SK-MEL-5 (cell line): ENCODE results near the gene C1QB. TPM values are rescaled to one million over a fixed set of nuclear protein-coding genes. Genes with fewer than 3 reads are reported as not detected.

Source experiments
- DNase-seq: peaks from one replicate; pipeline ENCODE4 v3.0.0-alpha.2; 2016; ENCODE audit warnings: low read depth, low spot score
- in situ Hi-C: cut with HindIII; loops from 2 replicates; pipeline ENCODE4 v1.10.0; 2016; ENCODE audit warnings: low sequenced_read_pairs, high pct_unique_total_duplicates, low pct_unique_long_range_greater_than_20kb
- polyA plus RNA-seq, 2 experiments: library from polyadenylated mRNA; depleted of rRNA; stranded (reverse); fragments of >200 nt; gene quantifications; 2 replicates each; pipeline ENCODE4 v1.2.3, GENCODE V29; 2015
- total RNA-seq: library from RNA; depleted of rRNA; stranded (reverse); fragments of >200 nt; shearing (Covaris generic); gene quantifications from 2 replicates; pipeline ENCODE4 v1.2.3, GENCODE V29; 2014; rRNA removed

Gene C1QB
- not detected in 2 replicates for total RNA-seq
- not detected in 2 replicates for polyA plus RNA-seq (2015; cell fraction: cytosol; rRNA removed)
- polyA plus RNA-seq (2015; cell fraction: nucleus; rRNA removed), result not detected in 2 replicates

- in situ Hi-C loops, result no loop called here
- no peak for DNase-seq
These were observed at the start of gene C1QB for GRCh38 chr1:22652881-22653316. TSS of gene C1QB (plus strand) at chr1:22653236. CDS start at chr1:22659463, 6,227 bp downstream.

- in situ Hi-C loops, result no loop called here
- no peak for DNase-seq
These were observed 46.9 kb upstream of the C1QB start for GRCh38 chr1:22606161-22606560.

DNA sequence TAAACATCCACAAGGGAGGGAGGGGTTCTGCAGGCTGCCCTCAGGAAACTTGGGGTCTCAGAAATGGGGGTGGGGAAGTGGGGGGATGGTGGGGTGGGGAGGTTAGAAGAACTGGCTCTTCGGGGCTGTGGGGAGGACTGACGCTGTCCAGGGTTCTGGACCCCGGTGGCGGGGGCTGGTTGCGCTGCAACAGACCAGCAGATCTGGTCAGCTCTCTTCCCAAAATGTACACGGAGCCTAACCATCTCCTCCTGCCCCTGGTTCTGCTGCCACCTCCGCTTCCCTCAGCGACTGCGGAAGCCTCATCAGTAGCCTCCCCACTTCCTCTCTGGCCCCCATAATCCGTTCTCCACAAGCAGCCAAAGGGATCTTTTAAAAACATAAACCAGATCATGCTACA lies 45.9 kb upstream of the C1QB start:
- DNase-seq, result no peak
- in situ Hi-C loops, result no loop called here

DNA sequence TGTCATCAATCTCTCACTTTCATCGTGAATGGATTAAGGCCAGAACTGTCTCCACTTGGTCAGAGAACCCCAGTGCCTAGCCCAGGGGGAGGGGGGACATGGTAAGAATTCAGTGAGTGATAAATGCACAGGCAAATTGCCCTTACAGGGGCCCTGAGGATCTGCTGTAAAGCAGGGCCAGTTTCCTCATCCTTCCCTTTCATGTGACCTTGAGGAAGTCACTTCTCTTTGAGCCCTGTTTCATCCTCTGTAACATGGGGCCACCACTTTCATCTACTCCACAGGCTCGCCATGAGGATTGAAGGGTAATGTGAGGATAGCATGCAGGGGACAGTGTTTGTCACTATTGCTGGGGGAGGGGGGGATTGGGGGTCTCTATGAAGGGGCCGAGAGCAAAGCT lies 44.7 kb upstream of the C1QB start:
- in situ Hi-C loops, result no loop called here
- DNase-seq, result no peak

DNA sequence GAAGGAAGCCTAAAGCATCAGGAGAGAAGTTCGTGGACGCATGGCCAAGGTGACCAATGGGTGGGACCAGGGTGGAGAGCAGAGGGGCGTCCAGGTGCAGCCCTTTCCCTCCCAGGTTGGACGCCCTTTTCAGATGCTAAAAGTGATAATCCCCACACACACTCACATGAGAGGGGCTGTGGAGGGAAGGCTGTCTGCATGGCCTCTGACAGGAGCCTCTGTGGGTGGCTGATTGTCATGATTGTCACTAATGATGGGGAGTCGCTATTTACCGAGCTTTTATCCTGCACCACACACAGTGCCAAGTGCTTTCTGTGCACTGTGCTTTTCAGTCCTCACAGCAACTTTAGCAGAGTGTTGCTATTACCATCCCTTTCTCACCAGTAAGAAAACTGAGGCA lies 43.7 kb upstream of the C1QB start:
- in situ Hi-C loops, result no loop called here
- no peak for DNase-seq

GRCh38 chr1:22611530-22611947 lies 41.5 kb upstream of the C1QB start:
- in situ Hi-C loops, result no loop called here
- DNase-seq, result peak; percentile 42

DNA sequence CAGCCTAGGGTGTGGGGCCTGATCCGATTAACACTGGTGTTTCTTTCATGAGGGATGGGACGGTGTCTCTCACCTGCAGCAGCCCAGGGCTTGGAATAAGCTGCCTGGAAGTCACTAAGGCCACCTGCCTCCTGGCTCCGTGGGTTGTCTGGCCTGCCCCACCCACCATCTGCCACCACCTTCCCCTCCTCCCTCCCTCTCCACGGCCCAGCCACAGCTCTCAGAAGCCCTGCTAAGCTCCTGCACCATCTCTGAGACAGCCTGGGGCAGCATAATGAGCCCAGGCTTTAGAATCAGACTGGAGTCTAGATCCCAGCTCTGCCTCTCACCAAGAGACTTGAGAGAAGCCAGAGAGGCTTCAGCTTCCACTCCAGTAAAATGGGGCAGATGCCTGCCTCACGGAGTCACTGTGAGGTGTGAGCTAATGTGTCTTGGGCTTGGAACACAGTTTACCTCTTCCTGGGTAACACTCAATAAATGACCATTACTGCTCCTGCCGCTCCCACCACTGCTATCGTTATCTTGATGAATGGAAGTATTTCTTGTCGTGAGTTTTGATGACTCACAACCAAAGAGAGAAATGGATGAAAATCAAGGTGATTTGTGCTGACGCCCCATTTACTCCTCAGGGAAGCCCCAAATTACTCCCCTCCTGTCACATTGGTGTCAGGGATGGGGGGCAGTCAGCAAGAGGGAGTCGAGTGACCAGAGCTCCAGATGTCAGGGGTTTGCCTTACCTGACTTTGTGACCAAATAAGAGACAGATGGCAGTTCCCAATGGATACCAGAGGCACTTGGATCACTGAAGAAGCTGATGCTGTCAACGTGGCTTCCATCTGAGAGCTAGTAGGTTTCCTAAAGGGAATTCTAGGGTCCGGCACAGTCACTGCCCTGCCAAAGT lies 40.1 kb upstream of the C1QB start:
- in situ Hi-C loops, result no loop called here

DNA sequence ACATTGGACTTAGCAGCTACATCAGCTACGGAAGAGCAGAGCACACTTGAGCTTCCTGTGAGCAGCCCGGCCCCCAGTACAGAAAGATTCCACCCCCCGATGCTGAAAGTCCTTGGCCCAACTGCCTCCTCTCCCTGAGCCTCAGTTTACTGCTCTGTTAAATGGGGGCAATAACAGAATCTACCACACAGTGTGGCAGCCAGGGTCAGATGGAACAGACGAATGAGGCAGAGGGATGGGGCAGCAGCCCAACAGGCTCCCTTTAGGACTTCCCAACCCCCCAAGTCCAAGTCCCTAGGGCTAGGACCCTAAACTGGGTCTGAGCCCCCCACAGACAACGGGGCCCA lies 39.5 kb upstream of the C1QB start:
- in situ Hi-C loops, result no loop called here
- DNase-seq, result no peak

More for the DNA sequence above, 40.1 kb upstream of the C1QB start:
- DNase-seq, result no peak

DNA sequence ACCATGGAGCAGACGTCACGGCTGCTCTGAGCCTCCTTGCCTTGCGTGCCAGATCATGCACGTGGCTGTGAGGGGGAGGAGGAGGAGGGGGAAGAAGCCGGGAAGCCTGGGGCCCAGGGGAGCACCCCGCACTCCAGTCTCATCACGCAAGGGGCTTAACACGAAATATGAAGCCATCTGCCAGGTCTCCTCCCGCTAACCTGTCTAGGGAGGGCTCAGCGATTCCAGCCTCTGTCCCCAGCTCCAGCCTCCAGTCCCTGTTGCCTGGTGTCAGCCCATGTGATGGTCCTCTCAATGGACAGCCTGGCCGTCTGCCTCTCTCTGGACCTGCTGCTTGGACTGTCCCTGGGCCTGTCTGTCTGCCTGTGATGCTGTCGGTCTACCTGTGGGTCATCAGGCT lies 39.1 kb upstream of the C1QB start:
- no peak for DNase-seq
- in situ Hi-C loops, result no loop called here

DNA sequence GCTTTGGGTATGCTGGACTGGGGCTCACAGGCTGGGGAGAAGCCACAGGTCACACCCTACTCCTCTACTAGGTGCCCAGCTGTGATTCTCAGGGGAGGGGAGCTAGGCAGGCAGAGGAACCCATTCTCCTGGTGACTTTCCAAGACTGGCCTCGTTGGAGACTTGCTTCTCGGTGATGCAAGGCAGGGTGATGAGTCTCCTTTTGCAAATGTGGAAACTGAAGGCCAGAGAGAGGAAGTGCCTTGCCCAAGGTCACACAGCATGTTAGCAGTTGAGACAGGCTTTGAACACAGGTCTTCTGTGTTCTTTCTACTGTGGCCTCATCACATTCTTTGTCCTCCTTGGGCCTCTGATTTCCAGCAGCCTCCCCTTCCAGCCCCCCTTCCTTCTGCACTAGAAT lies 37.1 kb upstream of the C1QB start:
- DNase-seq, result no peak
- in situ Hi-C loops, result no loop called here

DNA sequence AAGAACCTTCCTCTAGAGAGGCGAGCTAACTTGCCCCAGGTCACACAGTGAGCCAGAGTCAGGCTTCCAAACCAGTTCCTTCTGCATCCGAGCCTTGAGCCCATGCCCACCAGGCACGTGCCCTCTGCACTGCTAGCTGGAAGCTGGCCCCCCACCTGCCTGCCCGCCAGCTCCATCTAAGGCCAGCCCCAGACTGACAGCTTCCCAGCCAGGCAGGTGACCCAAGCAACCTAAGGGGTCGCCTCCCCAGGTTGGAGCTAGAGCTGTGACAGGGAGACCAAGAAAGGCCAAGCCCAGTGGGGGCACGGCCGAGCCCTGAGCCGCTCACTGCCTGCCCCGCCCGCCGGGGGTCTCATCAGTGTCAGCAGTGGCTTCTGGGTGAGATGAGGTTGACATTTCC lies 36.5 kb upstream of the C1QB start:
- in situ Hi-C loops, result no loop called here

DNA sequence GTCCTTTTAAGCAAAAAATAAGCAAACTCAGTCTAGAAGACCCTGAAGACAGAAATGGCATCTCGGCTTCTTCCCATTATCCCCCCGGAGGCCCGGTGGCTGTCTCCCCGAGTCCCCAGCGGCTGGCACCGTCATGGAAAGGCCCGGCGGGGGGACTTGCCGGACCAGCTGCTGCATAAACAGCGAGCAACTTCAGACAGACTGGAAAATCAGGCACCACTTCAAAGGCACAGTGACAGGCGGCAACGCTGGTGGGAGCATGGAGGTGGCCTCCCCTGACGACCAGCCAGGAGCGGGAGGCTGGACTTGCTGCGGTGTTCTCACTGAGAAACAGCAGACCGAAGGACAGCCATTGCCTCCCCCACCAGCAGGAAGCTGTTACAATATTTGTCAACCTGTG lies 35.0 kb upstream of the C1QB start:
- in situ Hi-C loops, result no loop called here
- DNase-seq, result no peak

More for the DNA sequence above, 36.5 kb upstream of the C1QB start:
- DNase-seq, result no peak

DNA sequence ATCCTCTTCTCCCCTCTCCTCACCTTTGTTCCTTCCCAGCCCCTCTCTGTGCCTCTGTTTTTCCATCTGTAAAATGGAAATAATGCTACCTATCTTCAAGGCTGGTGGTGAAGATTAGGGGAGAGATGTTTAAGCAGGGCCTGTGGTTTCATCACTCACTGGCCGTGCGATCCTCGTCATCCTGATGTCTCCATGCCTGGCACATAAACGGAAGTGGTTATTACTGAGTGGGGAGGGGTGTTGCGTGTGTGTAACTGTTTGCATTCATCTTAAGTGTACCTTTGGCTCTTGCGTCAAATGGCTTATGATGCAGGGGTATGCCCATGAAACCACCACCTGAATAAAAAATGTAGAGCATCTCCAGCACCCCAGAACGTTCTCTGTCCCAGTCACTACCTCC lies 33.8 kb upstream of the C1QB start:
- no peak for DNase-seq
- in situ Hi-C loops, result no loop called here

- DNase-seq, result no peak
These were observed 33.2 kb upstream of the C1QB start for GRCh38 chr1:22619798-22620197.

DNA sequence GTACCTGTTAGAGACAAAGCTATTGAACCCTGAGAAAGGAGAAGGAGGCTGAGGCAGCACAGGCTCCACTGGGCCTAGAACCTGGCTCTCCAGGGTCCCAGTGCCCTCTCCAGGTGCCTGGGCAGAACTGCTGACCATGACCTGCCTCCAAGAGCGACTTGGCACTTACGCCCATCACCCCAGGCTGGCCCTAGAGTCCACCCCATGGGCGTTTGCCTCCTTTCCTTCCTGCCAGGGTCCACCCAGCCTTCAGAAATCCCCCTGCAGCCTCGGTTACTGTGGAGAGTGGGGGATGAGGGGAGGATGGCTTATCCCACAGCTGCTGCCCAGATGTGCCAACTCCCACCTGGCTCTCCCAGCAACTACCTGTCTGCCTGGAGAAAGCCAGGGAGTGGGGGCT lies 31.3 kb upstream of the C1QB start:
- in situ Hi-C loops, result no loop called here
- DNase-seq, result no peak

More at GRCh38 chr1:22619798-22620197, 33.2 kb upstream of the C1QB start:
- in situ Hi-C loops, result no loop called here

DNA sequence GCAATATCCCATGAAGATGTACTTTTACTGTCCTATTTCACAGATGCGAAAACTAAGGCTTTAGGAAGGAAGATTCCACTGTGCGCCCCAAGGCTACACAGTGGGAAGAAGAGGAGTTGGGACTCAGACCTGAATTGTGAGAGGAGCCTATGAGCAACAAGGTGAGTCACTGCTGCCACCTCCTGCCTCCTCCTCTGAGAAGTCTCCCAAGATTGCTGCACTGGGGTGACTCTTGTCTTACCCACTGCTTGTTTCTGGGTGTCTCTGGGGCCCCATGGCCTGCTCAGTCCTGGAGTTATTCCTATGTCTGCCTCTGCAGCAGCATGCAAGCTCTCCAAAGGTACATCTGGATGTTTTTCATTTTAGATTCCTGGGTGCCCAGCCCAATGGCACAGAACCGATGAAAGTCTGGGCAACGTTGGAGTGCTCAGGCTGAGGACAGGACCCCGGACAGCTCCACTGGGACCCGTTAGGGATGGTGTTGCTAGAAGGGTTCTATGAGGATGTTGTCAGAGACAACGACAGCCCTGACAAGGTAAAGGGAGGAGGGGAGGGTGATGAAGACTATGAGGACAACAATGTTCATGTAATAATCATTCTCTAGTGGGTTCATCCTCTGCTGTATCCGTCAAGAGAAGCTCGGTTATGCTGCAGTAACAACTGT lies 27.6 kb upstream of the C1QB start:
- in situ Hi-C loops, result no loop called here
- no peak for DNase-seq

GRCh38 chr1:22626237-22627157 lies 26.5 kb upstream of the C1QB start:
- no peak for DNase-seq
- in situ Hi-C loops, result no loop called here

- no peak for DNase-seq
- in situ Hi-C loops, result no loop called here
These were observed 25.7 kb upstream of the C1QB start for GRCh38 chr1:22627331-22627730.
